Parathyroid adenoma (tissue), 2 donors: ENCODE measurements around the gene ACTMAP.
"Not testable (repeated sequence)": the region's sequence is repeated elsewhere in the genome, so short reads cannot be mapped to it uniquely, and the experiment has no call there.

Source experiments
- H2AFZ ChIP-seq: fragments of 300-600 bp; sonication (generic); one replicate; pipeline ENCODE4 v1.7.0; 2017; ENCODE audit warnings: antibody characterized with exemption, mild to moderate bottlenecking
- H3K27ac ChIP-seq: fragments of 300-600 bp; sonication (generic); one replicate; pipeline ENCODE4 v1.7.0; 2017
- H3K27me3 ChIP-seq: fragments of 300-600 bp; sonication (generic); one replicate; pipeline ENCODE4 v1.7.0; 2017; ENCODE audit warnings: low read length; ENCODE audit not compliant: control insufficient read depth, insufficient read depth
- H3K36me3 ChIP-seq: fragments of 300-600 bp; sonication (generic); one replicate; pipeline ENCODE4 v1.7.0; 2017; ENCODE audit warnings: low read length; ENCODE audit not compliant: control insufficient read depth, insufficient read depth
- H3K4me1 ChIP-seq: fragments of 300-600 bp; sonication (generic); one replicate; pipeline ENCODE4 v1.7.0; 2017; ENCODE audit warnings: control low read depth
- H3K4me2 ChIP-seq: fragments of 300-600 bp; sonication (generic); one replicate; pipeline ENCODE4 v1.7.0; 2017; ENCODE audit warnings: low read length
- H3K4me3 ChIP-seq: fragments of 300-600 bp; sonication (generic); one replicate; pipeline ENCODE4 v1.7.0; 2017; ENCODE audit warnings: low read depth, low read length
- H3K79me2 ChIP-seq: fragments of 300-600 bp; sonication (generic); one replicate; pipeline ENCODE4 v1.7.0; 2017; ENCODE audit warnings: control low read depth
- H3K9ac ChIP-seq: fragments of 300-600 bp; sonication (generic); one replicate; pipeline ENCODE4 v1.7.0; 2017; ENCODE audit warnings: mild to moderate bottlenecking
- H3K9me3 ChIP-seq: fragments of 300-600 bp; sonication (generic); one replicate; pipeline ENCODE4 v1.7.0; 2017; ENCODE audit warnings: low read length; ENCODE audit not compliant: control insufficient read depth
- TF ChIP-seq, protein P1 (sequence below): fragments of 300-600 bp; sonication (generic); IDR thresholded peaks from one replicate; pipeline ENCODE4 v1.7.0; 2017; ENCODE audit warnings: antibody characterized with exemption, mild to moderate bottlenecking
- donor health status: primary hyperparathyroidism.

The ACTMAP gene

DNA sequence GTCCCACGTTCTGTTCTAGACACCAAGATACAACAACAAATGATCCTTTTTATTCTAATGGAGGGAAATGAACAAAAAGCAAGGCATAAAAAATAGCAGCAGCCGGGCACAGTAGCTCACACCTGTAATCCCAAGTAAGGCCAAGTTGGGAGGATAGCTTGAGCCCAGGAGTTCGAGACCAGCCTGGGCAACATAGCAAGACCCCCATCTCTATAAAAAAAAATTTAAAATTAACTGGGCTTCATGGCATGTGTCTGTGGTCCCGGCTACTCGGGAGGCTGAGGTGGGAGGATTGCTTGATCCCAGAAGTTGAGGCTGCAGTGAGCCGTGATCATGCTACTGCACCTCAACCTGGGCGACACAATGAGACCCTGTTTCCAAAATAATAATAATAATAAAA lies 26.1 kb upstream of the ACTMAP start:
- no peak overlapping the region for H3K9ac ChIP-seq
- peaks cover 2% of the 10 kb centered on the region for H3K4me1 ChIP-seq
- H3K9me3 ChIP-seq: no peaks in the 10 kb centered on the region
- H3K4me2 ChIP-seq: no peak overlapping the region
- no peak overlapping the region for H2AFZ ChIP-seq
- no peaks in the 10 kb centered on the region for H3K36me3 ChIP-seq
- TF ChIP-seq, protein P1, sequence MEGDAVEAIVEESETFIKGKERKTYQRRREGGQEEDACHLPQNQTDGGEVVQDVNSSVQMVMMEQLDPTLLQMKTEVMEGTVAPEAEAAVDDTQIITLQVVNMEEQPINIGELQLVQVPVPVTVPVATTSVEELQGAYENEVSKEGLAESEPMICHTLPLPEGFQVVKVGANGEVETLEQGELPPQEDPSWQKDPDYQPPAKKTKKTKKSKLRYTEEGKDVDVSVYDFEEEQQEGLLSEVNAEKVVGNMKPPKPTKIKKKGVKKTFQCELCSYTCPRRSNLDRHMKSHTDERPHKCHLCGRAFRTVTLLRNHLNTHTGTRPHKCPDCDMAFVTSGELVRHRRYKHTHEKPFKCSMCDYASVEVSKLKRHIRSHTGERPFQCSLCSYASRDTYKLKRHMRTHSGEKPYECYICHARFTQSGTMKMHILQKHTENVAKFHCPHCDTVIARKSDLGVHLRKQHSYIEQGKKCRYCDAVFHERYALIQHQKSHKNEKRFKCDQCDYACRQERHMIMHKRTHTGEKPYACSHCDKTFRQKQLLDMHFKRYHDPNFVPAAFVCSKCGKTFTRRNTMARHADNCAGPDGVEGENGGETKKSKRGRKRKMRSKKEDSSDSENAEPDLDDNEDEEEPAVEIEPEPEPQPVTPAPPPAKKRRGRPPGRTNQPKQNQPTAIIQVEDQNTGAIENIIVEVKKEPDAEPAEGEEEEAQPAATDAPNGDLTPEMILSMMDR: no peak
- H3K27ac ChIP-seq: no peak overlapping the region
- no peaks in the 10 kb centered on the region for H3K27me3 ChIP-seq
- H3K4me3 ChIP-seq: no peak overlapping the region
- H3K79me2 ChIP-seq: no peaks in the 10 kb centered on the region

DNA sequence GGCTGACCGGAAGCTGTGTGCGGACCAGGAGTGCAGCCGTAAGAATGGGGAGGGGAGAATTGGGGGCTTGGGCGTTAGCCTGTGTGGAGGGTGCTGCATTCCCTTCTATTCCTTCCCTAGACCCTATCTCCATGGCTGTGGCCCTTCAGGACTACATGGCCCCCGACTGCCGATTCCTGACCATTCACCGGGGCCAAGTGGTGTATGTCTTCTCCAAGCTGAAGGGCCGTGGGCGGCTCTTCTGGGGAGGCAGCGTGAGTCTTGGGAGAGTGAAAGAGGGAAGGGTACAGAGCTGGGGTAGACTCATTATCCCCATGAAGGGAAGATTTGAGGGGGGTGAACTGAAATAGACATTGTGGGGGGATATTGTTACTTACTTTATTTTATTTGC lies 25.4 kb upstream of the ACTMAP start:
- H3K79me2 ChIP-seq: no peaks in the 10 kb centered on the region
- TF ChIP-seq, protein P1: no peak
- no peak overlapping the region for H3K9ac ChIP-seq
- no peak overlapping the region for H3K4me3 ChIP-seq
- no peak overlapping the region for H3K4me2 ChIP-seq
- peaks cover 2% of the 10 kb centered on the region for H3K4me1 ChIP-seq
- H3K27me3 ChIP-seq: no peaks in the 10 kb centered on the region
- H3K27ac ChIP-seq: no peak overlapping the region
- H3K9me3 ChIP-seq: no peaks in the 10 kb centered on the region
- H3K36me3 ChIP-seq: no peaks in the 10 kb centered on the region
- no peak overlapping the region for H2AFZ ChIP-seq

DNA sequence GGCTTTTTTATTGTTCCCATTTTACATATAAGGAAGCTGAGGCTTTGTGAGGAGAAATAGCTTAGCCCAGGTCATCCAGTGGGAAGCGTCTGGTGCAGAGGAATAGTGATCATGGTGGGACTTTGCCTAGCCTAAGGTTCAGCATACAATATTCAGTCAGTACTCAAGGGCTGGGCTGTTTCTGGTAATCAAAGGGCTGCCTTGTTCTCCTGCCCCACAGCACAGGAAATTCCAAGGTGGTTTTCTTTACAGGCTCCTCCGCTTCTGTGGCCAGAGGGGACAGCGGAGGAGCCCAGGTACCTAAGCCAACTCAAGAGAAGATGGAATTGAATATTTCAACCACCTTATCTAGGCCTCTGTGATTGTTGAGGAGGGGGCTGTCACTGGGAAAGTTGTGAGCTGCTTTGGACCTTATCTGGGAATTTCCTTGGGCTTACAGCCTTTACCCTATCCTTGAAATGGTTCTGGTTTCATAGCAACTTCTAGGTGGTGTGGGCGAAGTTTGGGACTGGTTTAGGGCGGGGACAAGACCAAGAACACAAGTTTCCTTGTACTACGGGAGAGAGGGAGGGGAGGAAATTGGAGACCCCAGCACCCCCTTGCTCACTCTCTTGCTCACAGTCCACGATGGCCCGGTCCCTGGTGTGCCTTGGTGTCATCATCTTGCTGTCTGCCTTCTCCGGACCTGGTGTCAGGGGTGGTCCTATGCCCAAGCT lies 24.8 kb upstream of the ACTMAP start, which contains the start of gene MIA:
Gene MIA (plus strand): TSS at position 606 of the 716 bp plus-strand sequence. CDS start 22 bp downstream, at position 628.
- H3K36me3 ChIP-seq: no peaks in the 10 kb centered on the region
- no peaks in the 10 kb centered on the region for H3K79me2 ChIP-seq
- no peak within 1 kb of the TSS for H3K9ac ChIP-seq
- H3K4me2 ChIP-seq: no peak within 1 kb of the TSS
- TF ChIP-seq, protein P1: no peak
- H3K4me1 ChIP-seq: peaks cover 2% of the 10 kb centered on the region
- no peak within 1 kb of the TSS for H3K4me3 ChIP-seq
- no peaks in the 10 kb centered on the region for H3K9me3 ChIP-seq
- H3K27me3 ChIP-seq: no peaks in the 10 kb centered on the region
- no peak within 1 kb of the TSS for H3K27ac ChIP-seq
- H2AFZ ChIP-seq: no peak within 1 kb of the TSS

DNA sequence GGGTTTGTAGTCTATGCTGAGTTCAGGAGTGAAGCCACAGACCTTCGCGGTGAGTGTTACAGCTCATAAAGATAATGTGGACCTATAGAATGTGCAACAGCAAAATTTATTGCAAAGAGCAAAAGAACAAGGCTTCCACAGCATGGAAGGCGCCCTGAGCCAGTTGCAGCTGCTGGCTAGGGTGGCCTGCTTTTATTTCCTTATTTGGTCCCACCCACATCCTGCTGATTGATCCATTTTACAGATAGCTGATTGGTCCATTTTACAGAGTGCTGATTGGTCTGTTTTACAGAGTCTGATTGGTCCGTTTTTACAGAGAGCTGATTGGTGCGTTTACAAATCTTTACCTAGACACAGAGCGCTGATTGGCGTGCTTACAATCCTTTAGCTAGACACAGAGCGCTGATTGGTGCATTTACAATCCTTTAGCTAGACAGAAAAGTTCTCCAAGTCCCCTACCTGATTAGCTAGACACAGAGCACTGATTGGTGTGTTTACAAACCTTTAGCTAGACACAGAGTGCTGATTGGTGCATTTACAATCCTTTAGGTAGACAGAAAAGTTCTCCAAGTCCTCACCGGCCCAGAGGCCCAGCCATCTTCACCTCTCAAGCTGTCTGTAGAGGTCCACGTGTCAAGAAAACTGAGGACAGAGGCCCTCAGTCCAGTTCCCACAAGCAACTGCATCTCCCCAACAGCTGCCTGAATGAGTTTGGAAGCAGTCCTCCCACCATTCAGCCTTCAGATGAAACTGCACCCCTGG lies 21.0 kb upstream of the ACTMAP start:
- H3K4me3 ChIP-seq, H3K4me1 ChIP-seq, H3K79me2 ChIP-seq, H3K36me3 ChIP-seq, H3K9me3 ChIP-seq, H3K27me3 ChIP-seq, H2AFZ ChIP-seq, H3K4me2 ChIP-seq, H3K9ac ChIP-seq, H3K27ac ChIP-seq: not testable (repeated sequence)

DNA sequence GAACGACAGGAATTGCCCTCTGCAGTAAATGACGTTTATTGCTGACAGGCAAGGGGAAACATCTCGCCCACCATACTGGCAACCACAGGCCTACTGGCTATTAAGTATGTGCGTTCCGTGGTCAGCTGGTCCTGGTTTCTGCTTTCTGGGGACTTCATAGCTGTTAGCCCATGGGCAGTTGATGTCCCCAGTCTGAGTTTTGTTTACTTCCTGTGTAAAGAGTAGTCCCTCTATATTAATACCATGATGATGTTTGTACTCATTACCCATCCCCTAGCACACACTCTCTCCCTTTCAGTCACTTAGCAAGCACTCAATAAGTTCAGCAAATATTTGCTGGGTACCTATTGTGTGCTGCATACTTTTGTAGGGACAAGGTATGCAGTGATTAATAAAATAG lies 18.6 kb upstream of the ACTMAP start:
- H3K36me3 ChIP-seq: no peaks in the 10 kb centered on the region
- TF ChIP-seq, protein P1: no peak
- no peak overlapping the region for H3K4me3 ChIP-seq
- H3K79me2 ChIP-seq: no peaks in the 10 kb centered on the region
- no peak overlapping the region for H3K4me2 ChIP-seq
- H3K9ac ChIP-seq: no peak overlapping the region
- H3K27me3 ChIP-seq: no peaks in the 10 kb centered on the region
- H3K9me3 ChIP-seq: no peaks in the 10 kb centered on the region
- no peaks in the 10 kb centered on the region for H3K4me1 ChIP-seq
- H3K27ac ChIP-seq: no peak overlapping the region
- no peak overlapping the region for H2AFZ ChIP-seq

DNA sequence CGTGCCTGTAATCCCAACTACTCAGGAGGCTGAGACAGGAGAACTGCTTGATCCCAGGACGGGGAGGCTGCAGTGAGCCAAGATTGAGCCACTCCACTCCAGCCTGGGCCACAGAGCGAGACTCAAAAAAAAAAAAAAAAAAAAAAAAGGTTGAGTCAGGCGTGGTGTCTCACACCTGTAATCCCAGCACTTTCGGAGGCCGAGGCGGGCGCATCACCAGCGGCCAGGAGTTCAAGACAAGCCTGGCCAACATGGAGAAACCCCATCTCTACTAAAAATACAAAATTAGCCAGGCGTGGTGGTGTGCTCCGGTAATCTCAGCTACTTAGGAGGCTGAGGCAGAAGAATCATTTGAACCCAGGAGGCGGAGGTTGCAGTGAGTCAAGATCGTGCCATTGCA lies 16.1 kb upstream of the ACTMAP start:
- H3K27ac ChIP-seq, H3K9ac ChIP-seq, H3K27me3 ChIP-seq, H3K4me2 ChIP-seq, H2AFZ ChIP-seq, H3K4me3 ChIP-seq, H3K4me1 ChIP-seq, H3K36me3 ChIP-seq, H3K9me3 ChIP-seq, H3K79me2 ChIP-seq: not testable (repeated sequence)
